Left ventricle myocardium inferior (tissue), 1 donor: ENCODE results near the gene PTPRN2. TPM values are rescaled to one million over a fixed set of nuclear protein-coding genes. Genes with fewer than 3 reads are reported as not detected.

ENCODE experiments used
- DNase-seq: peaks from one replicate; pipeline ENCODE4 v3.0.0-alpha.2; 2020
- H3K27ac ChIP-seq: fragments of 200-600 bp; replicated peaks from 2 replicates; pipeline ENCODE4 v1.8.0; 2021
- H3K27me3 ChIP-seq: fragments of 200-600 bp; 2 replicates; pipeline ENCODE4 v1.8.0; 2021; ENCODE audit warnings: low read depth
- H3K36me3 ChIP-seq: fragments of 200-600 bp; 2 replicates; pipeline ENCODE4 v1.8.0; 2021
- H3K4me1 ChIP-seq: fragments of 200-600 bp; 2 replicates; pipeline ENCODE4 v1.8.0; 2021
- H3K4me3 ChIP-seq: fragments of 200-600 bp; 2 replicates; pipeline ENCODE4 v1.8.0; 2021; ENCODE audit warnings: mild to moderate bottlenecking, moderate library complexity
- H3K9me3 ChIP-seq: fragments of 200-600 bp; replicated peaks from 2 replicates; pipeline ENCODE4 v1.8.0; 2021
- CTCF ChIP-seq: fragments of 200-600 bp; IDR thresholded peaks from 2 replicates; pipeline ENCODE4 v1.8.0; 2021; ENCODE audit warnings: antibody characterized with exemption, mild to moderate bottlenecking, borderline replicate concordance
- intact Hi-C: fragments of 100-400 bp; cut with micrococcal nuclease; formaldehyde crosslinking; loops from one replicate; pipeline ENCODE4 v1.11.0; 2022
- total RNA-seq: library from RNA; stranded (reverse); fragmentation: NEBNext Ultra II Directional; extraction: Animal tissue kit (Norgen Biotek cat#: 25700); gene quantifications from one replicate; pipeline ENCODE4 v1.2.1, GENCODE V29; 2021
- donor health status: DM: no; HTN: yes; CAD: no; lungs with severe emphysema.

Gene PTPRN2
- total RNA-seq, 1 donor from 2014 or later: 1.3 TPM

- Histone ChIP-seq H3K4me3 (no peak overlapping the region), H3K27me3 (peaks cover 9% of the 10 kb centered on the region), H3K9me3 (no peaks in the 10 kb centered on the region), H3K27ac (no peak overlapping the region), H3K4me1 (no peaks in the 10 kb centered on the region), H3K36me3 (peaks cover 5% of the 10 kb centered on the region)
- intact Hi-C loops: no loop called here
- no peak for TF ChIP-seq CTCF
- no peak for DNase-seq
Observed at GRCh38 chr7:157553256-157553655, 1034.4 kb downstream of the PTPRN2 start.

DNA sequence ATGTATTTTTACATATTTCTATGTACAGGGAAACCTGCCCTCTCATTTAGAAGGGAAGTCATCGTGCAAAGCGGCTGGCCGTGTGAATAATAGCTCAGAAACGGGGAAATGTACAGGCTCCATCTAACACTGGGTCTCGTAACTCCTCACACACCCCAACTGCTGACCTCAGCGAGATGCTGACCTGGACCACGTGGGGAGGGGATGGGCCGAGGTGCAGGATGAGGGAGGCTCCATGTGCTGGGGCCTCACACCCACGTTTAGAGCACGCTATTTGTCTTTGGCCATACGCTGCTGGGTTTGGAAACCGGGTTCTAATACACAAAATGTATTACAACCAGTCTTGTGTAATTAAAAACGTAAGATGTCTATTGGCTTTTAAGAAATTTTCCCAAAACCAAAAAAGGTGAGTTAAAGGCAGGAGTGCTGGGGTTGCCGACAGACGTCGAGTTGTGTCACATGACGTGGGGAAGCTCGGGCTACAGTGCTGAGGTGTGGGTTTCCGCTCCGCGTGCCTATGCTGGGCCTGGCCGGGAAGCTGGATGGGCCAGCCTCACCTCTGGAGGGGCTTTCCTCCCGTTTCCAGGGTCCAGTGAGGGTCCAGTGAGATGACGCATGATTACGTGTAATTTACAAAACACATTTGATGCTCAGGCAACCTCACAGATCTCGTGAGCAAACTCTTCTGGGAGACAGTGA is 1035.2 kb downstream of the PTPRN2 start:
- H3K36me3 ChIP-seq: peaks cover 13% of the 10 kb centered on the region
- H3K9me3 ChIP-seq: no peaks in the 10 kb centered on the region
- peaks cover 9% of the 10 kb centered on the region for H3K27me3 ChIP-seq
- no peak overlapping the region for H3K4me3 ChIP-seq
- no peak for TF ChIP-seq CTCF
- intact Hi-C loops: no loop called here
- H3K4me1 ChIP-seq: no peaks in the 10 kb centered on the region
- DNase-seq: no peak
- H3K27ac ChIP-seq: no peak overlapping the region

GRCh38 chr7:157551325-157552070 is 1036.1 kb downstream of the PTPRN2 start:
- Histone ChIP-seq H3K9me3 (no peaks in the 10 kb centered on the region), H3K27me3 (peaks cover 9% of the 10 kb centered on the region), H3K4me1 (no peaks in the 10 kb centered on the region), H3K36me3 (peaks cover 23% of the 10 kb centered on the region), H3K27ac (no peak overlapping the region), H3K4me3 (no peak overlapping the region)
- no peak for DNase-seq
- intact Hi-C loops: no loop called here
- TF ChIP-seq CTCF: no peak

- Histone ChIP-seq H3K4me3 (no peak overlapping the region), H3K4me1 (no peaks in the 10 kb centered on the region), H3K27me3 (peaks cover 9% of the 10 kb centered on the region), H3K36me3 (peaks cover 28% of the 10 kb centered on the region), H3K9me3 (no peaks in the 10 kb centered on the region), H3K27ac (no peak overlapping the region)
- TF ChIP-seq CTCF: no peak
- intact Hi-C loops: no loop called here
- no peak for DNase-seq
Observed at GRCh38 chr7:157550300-157551275, 1037.0 kb downstream of the PTPRN2 start.

- DNase-seq: no peak
- H3K9me3 ChIP-seq: no peaks in the 10 kb centered on the region
- H3K27me3 ChIP-seq: peaks cover 9% of the 10 kb centered on the region
- no peak overlapping the region for H3K27ac ChIP-seq
- no peaks in the 10 kb centered on the region for H3K4me1 ChIP-seq
- peaks cover 28% of the 10 kb centered on the region for H3K36me3 ChIP-seq
- intact Hi-C loops: no loop called here
- no peak for TF ChIP-seq CTCF
- H3K4me3 ChIP-seq: no peak overlapping the region
Observed at GRCh38 chr7:157549612-157550299, 1037.9 kb downstream of the PTPRN2 start.
